ENCODE measurements around the gene MYO18A.
"Not testable (repeated sequence)": the region's sequence is repeated elsewhere in the genome, so short reads cannot be mapped to it uniquely, and the experiment has no call there.

The MYO18A gene

GRCh38 chr17:29099527-29099926, 80.7 kb downstream of the MYO18A start:
- DNase-seq (ENCODE audit: low read depth): no peak

GRCh38 chr17:29096094-29096493, 84.1 kb downstream of the MYO18A start:
- DNase-seq (ENCODE audit: low read depth): no peak

GRCh38 chr17:29095439-29095838, 84.8 kb downstream of the MYO18A start:
- DNase-seq (ENCODE audit: low read depth): no peak

- DNase-seq (ENCODE audit: low read depth): no peak
Measured at GRCh38 chr17:29094101-29094708, 86.0 kb downstream of the MYO18A start.

- DNase-seq (ENCODE audit: low read depth): no peak
Measured at GRCh38 chr17:29093090-29093871, 86.9 kb downstream of the MYO18A start.

- DNase-seq (ENCODE audit: low read depth): no peak
Measured at GRCh38 chr17:29091606-29092289, 88.5 kb downstream of the MYO18A start.

- no peak for DNase-seq (ENCODE audit: low read depth)
Measured at GRCh38 chr17:29090750-29091605, 89.2 kb downstream of the MYO18A start.

- DNase-seq (ENCODE audit: low read depth): no peak
Measured at GRCh38 chr17:29090108-29090507, 90.1 kb downstream of the MYO18A start.

- no peak for DNase-seq (ENCODE audit: low read depth)
Measured at GRCh38 chr17:29089601-29090044, 90.6 kb downstream of the MYO18A start.

GRCh38 chr17:29088782-29089181, 91.4 kb downstream of the MYO18A start:
- DNase-seq (ENCODE audit: low read depth): not testable (repeated sequence)

GRCh38 chr17:29086628-29087332, 93.4 kb downstream of the MYO18A start:
- DNase-seq (ENCODE audit: low read depth): no peak

- no peak for DNase-seq (ENCODE audit: low read depth)
Measured at GRCh38 chr17:29085223-29085622, 95.0 kb downstream of the MYO18A start.

- peak; percentile 53 for DNase-seq (ENCODE audit: low read depth)
Measured at GRCh38 chr17:29084541-29085146, 95.6 kb downstream of the MYO18A start.

- DNase-seq (ENCODE audit: low read depth): no peak
Measured at GRCh38 chr17:29080965-29081364, 99.2 kb downstream of the MYO18A start.

- DNase-seq (ENCODE audit: low read depth): no peak
Measured at GRCh38 chr17:29080323-29080722, 99.9 kb downstream of the MYO18A start.

GRCh38 chr17:29079887-29080286, 100.3 kb downstream of the MYO18A start:
- no peak for DNase-seq (ENCODE audit: low read depth)

GRCh38 chr17:29079433-29079832, 100.8 kb downstream of the MYO18A start:
- DNase-seq (ENCODE audit: low read depth): no peak

- peak; percentile 34 for DNase-seq (ENCODE audit: low read depth)
Measured at GRCh38 chr17:29078183-29079045, 101.8 kb downstream of the MYO18A start.

- no peak for DNase-seq (ENCODE audit: low read depth)
Measured at GRCh38 chr17:29077320-29077719, 102.9 kb downstream of the MYO18A start.

GRCh38 chr17:29076722-29077121, 103.5 kb downstream of the MYO18A start:
- DNase-seq (ENCODE audit: low read depth): no peak

Data from fibroblast of gingiva (primary cell).